NCI-H345 treated with DMSO at 0.1 percent for 48 hours (cell line): ENCODE measurements around the gene GCN1.

Source experiments
- DNase-seq: peaks from one replicate; lab custom pipeline; 2025; ENCODE audit not compliant: unreplicated experiment; lab: John Stamatoyannopoulos, UW

GCN1 gene

DNA sequence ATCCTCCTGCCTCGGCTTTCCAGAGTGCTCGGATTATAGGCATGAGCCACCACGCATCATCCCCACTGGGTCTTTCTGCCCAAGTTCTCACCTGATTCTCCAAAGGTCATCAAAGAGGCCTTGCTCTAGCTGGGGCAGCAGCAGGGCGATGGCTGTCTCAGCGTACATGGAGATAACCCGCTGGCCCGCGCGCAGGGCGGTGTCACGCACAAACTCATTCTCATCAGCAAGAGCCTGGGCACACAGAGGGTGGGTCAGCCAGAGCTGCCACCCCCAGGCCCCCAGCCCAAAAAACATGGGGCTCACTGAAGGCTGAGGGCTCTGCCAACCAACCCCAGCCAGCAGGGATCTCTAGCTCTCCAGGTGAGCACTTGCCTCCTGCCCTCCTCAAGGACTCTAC, 50.3 kb downstream of the GCN1 start:
- no peak for DNase-seq

DNA sequence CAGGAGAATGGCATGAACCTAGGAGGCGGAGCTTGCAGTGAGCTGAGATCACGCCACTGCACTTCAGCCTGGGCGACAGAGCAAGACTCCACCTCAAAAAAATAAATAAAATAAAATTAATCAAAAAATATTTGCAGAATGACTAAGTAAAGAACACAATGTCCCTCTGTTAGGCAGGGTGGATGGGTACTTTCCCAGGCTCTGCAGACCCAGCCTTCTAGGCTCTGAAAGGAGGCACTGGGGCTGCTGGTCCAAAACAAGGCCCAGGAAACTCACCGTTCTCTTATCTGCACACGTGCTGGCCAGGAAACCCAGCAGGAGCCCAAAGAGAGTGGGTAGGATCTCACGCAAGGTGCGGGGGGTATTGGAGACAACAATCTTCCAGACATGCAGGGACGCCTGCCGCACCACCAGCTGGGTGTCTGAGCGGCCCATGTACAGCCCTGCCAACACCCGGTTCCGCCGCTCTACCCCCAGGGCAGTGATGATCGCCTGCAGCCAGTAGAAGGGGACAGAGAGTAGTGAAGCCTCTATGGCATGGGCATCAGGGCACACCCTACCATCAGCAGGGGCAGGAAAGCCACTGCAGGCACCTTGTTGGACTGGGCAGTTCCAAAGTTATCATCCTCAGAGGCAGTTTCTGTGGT, 52.2 kb downstream of the GCN1 start:
- no peak for DNase-seq

DNA sequence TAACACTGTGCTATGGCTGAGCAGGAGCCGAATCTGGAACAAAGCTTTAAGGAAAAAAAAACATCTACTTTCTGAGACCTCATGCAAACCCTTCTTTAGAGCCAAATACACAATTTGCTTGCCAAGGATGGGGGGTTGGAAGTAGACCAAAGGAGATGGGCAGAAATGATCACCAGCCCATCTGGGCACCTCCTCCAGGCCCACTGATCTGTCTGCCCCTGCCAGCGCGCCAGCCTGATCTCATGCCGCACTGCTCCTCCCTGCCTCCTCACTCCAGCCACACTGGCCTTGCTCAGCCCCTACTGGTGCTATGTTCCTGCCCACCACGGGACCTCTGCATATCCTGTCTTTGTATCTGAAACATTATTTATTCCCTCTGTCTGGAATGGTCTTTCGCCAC, 53.2 kb downstream of the GCN1 start:
- no peak for DNase-seq

DNA sequence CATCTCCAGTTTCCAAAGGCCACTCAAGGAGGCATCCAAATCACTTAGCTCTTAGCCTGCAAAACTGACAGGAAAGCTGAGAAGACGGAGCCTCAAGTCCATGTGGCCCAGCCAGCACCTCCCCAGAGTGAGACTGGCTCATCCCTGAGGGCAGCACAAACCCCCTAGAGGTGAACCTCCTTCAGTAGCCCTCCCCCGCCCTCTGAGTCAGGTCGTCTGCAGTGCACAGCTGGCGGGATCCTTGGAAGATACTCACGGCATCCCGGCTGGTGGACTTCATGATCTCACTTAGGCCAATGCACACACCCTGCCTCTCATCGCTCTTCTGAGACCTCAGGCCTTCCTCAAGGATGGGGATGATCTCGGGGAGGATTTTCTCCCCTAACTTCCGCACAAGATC, 53.9 kb downstream of the GCN1 start:
- no peak for DNase-seq

DNA sequence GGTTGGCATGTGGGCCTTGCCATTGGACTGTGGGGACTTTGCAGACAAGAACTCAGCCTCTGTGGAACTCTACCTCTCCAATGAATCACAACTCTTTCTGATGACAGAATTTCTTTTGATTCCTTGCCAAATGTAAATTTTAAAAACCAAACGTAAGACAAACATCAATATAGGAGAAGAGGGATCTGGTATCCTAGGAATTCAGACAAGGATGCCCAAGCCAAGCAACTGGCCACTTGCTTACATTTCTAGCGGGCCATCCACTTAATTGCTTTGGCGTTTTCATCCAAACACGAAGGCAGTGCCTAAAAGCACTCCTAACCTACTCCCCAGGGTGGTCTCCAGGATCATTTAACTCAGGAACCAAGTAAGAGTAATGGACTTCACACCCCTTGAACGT, 54.6 kb downstream of the GCN1 start:
- DNase-seq: no peak

DNA sequence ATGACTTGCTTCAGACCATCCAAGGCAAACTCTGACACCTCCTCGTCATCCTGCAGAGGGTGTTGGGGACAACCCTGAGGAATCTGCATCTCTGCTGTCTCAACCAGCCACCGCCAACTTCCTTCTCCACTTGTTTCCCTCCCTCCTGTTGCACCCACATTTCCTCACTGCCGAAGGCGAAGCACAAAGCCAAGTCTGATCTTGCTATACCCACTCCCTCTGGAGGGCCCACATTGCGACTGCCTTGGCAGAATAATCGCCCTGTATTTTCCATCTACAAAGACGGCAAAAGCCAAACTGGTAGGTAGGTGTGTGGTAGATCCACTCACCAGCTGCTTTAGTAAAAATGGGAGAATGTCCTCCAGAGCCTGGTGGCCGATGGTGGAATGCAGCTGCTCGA, 56.1 kb downstream of the GCN1 start:
- no peak for DNase-seq

DNA sequence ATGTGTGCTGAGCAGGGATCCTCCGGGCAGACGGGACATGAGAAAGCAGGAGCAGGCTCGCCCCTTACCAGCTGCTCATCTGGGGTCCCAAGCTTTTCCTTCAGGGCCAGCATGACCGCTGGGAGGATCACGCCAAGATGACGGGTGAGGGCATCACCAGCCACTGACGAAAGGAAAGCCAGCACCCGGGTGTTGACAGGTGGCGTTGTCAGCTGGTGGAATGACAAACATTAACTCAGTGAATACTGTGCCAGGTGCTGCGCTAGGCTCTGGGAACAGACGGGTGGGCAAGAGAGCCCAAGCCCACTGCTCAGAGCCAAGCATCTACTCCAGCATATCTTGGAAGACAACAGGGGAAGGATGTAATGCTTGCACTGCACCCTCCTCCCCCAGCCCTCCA, 56.7 kb downstream of the GCN1 start:
- DNase-seq: no peak

DNA sequence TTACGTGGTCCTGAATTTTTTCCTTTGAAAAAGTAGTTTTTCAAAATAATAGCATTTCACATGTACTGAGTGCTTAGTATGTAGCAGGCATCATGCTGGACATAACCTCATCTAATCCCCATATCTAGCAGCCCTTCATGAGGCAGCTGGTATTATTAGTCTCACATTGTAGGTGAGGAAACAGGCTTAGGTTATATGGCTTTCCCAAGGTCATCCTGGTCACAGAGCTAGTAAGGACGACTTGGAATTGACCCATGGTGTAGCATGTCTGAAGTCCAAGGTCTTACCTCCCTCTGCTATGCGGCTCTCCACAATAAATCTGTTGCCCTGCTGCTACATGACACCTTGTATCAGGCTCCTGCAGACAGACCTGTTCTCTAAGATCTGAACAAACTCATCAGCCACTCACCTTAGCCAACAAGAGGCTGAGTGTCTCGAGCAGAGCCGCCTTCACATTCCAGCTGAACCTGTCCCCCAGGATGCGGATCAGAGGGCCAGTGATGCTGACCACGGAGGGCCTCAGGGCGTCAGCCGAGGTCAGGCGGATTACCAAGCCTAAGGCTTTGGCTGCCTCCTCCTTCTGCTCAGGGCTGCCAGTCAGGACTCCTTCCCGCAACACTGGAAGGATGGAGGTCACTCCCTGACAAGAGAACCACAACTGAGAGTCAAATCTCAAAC, 58.3 kb downstream of the GCN1 start:
- DNase-seq: no peak

DNA sequence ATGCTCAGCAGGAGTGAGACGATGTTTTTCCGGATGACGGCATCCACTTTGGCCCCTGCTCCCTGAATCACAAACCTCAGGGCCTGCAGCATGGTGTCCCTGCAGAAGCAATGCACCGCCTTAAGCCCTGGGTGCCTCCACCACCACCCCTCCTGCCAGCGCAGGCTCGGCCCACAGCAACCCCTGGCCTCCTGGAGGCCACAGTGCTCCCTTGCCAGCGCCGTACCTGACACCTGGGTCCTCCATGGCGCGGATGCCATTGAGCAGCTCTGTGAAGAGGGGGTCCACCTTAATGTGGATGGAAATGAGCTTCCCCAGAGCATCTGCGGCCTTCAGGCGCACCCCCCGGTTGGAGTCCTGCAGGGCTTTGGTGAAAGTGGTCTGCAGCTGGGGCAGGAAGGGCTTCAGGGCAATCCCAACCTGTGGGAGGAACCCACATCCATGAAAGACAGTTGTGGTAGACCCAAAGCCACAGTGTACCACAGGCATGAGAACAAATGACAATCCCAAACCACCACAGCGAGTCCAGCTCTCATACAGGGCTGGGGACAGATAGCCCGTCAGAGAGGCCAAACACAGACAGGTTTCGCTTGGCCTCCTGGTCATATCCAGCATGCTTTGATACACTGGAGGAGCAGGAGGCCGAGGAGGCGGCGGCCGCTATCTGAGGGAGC, 60.1 kb downstream of the GCN1 start:
- no peak for DNase-seq

DNA sequence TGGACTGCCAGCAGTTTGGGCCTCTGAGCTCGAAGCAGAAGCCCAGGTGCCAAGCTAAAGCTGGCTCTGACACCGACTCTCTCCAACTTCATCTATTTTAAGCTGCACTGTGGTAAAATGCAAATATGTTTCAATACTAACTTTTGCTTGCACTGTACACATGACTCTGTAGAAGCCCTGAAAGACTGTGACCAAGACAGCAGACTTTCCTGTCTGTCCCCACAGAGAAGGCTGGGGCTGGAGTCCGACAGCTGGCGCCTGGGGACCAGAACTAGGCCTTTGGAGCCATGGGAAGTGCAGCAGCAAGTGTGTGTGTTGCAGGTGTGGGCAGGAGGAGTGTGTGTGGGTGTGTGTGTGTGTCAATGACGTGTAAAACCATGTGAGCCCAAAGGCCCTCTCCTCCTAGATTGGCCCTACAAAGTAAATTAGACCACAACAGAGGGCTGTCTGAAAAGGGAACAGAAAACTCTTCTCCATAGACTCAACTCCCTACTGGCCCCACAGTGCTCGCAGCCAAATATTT, 61.6 kb downstream of the GCN1 start:
- DNase-seq: no peak

DNA sequence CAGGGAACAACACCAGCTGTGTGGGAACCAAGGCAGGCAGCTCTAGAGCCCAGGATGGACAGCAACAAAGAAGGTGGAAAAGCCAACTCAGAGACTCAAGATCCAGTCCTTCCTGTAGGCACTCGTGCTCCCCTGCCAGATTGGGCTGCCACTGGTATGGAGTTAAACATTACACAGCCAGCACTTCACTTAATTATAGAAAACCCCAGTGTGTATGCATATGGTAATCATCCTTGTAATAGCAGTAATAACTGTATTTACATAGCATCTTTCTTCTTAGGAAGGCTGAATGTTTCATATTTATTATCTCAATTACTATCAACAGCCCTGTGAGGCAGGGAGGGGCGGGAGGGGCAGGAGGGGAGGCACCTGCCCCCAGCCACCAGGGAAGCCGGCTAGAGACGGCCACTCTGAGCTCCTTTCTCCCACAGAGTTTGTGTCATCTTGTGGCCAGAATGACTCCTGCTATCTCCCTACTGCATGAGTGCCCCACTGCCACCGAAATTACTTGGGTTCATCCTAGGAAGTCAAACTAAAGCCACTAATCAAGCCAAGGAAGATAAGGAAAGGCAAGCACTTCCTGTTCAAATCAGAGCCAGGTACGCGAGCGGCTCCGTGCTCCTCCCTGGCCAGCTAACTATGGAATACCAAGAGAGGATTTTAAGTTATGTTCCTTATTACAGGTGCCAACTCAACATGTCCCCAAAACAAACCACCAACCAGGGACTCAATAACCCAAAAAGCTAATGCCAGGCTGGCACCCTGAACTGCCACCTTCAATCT, 62.3 kb downstream of the GCN1 start:
- DNase-seq: no peak

DNA sequence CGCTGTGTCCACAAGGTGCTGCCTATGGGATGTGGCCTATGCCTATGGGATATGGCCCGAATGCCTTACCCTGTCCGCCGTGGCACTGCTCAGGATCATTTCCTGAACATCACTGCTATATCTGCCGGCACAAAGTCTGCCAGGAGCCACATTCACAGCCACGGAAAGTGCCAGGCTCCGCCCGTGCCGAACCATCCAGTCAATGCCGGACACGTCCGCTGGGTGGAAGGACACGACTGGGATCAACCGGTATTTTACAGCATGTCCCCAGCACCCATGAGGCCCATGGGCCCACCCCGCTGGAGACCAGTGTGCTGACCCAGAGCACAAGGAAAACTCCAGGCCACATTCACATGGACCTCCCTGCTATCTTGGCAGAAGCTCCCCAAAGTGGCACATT, 63.4 kb downstream of the GCN1 start:
- DNase-seq: no peak

DNA sequence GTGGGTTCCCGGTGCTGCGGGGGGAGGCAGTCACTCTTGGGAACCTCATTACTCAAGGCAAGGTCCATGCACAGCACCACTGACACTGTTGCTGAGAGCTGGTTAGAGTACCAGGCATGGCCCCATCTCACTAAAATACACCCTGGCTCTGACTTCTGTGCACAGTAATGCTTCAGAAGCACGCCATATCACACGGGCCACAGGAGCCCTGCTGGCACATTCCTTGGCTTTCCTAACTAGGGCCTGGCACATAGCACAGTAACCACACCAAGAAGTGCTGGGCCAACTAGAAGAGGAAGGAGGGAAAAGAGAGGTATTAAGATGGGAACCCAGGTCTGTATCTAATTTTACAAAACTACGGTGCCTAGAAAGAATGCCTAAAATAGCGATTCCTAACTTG, 64.5 kb downstream of the GCN1 start:
- no peak for DNase-seq

DNA sequence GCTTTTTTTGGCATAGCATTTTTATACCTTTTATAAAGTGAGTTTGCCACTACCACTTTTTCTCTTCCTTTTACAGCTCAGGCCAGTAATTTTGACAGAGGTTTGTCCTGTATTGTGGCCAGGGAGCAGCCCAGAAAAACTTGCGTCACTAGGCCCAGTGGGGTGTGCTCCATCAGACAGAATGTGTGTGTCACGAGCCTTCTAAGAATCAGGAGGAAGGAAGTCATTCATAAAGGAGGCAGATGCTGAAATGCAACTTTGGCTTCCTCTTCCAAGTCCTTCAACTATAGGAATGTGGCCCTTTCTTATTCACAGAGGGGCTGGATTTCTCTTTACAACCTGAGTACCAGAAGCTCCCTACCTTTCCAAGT, 67.9 kb downstream of the GCN1 start:
- DNase-seq: no peak

DNA sequence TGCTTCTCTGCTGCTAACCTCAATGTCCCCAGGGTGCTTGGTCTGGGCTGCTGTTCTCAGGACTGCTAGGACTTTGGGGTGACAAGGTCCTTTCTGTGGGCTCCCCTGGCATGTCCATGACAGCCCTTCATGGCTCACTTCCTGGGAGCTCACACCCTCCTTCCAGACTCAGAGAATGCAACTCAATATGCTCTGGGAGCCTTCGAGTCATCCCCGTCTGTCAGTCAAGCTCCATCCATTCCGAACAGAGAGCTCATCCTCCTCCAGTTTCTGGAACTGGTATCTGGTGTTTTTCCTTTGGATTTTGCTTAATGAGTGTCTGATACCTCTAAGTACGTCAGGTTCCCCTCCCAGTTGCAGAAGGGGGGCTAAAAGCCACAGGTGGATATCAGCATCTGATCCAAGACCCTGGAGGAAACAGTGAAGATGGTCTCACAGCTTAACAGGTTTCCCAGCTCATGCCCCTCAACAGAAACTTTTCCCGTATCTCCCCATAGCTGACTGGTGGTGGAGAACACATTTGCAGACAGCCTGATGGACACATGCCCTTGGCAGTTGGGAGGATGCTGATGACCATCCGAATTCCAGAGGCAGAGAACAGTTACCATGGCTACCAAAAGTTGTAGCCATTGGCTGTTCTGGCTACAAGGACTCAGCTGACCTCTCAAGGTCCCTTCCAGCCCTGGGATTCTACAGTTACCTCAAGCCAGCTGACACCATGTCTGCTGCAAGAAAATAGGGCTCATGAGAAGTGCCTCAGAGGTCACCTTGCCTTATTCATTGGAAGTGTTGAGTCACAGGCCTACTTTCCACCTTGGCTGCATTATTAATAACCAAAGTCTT, 68.5 kb downstream of the GCN1 start:
- DNase-seq: no peak

DNA sequence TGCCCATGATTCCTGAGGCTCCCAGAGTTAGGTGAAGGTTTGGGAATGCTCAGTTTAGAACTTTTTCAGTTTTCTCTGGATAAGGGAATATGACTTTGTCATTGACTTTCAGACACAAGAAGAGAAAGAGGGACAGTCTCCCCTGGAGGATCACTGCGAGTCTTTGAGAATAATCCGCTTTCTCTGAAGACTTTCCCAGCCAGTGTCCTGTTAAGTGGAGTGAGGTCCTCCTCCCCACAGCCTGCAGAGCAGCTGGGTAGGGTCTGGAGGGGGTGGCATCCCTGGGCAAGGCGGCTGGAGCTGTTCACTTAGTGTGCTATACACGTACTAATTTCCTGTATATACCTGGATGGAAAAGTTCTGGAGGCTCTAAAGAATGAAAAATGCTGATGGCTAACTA, 69.5 kb downstream of the GCN1 start:
- DNase-seq: no peak

DNA sequence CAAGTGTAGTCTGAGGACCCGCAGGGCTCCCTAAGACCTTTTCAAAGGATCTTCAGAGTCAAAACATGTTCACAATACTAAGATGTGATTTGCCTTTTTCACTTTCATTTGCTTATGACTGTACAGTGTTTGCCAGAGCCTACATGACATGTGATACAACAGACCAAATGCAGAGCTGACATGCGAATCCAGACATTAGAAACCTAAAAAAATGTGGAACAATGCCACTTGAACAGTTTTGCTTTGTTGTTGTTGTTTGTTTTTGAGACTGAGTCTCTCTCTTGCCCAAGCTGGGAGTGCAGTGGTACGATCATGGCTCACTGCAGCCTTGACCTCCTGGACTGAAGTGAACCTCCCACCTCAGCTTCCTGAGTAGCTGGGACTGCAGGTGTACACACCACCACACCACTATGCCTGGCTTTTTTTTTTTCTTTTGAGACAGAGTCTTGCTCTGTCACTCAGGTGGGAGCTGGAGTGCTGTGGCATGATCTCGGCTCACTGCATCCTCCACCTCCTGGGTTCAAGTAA, 72.7 kb downstream of the GCN1 start:
- DNase-seq: no peak

DNA sequence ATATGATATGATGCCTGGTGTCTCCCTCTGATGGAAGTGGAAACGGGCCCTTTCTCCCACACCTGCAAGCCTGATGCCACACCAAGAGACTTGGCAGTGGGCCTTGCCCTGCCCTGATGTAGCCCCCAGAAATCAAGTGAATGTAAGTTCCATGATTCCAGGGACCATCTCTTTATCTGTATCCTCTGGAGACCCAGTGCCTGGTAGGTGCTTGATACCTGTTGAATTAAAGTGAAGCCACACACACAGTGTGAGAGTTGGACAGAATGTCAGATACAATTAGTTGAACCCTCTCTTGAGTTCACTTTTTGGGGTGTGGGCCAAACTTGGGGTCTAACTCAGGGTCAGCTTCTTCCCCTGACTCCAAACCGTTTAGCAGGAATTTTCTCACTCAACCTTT, 73.2 kb downstream of the GCN1 start:
- DNase-seq: no peak

DNA sequence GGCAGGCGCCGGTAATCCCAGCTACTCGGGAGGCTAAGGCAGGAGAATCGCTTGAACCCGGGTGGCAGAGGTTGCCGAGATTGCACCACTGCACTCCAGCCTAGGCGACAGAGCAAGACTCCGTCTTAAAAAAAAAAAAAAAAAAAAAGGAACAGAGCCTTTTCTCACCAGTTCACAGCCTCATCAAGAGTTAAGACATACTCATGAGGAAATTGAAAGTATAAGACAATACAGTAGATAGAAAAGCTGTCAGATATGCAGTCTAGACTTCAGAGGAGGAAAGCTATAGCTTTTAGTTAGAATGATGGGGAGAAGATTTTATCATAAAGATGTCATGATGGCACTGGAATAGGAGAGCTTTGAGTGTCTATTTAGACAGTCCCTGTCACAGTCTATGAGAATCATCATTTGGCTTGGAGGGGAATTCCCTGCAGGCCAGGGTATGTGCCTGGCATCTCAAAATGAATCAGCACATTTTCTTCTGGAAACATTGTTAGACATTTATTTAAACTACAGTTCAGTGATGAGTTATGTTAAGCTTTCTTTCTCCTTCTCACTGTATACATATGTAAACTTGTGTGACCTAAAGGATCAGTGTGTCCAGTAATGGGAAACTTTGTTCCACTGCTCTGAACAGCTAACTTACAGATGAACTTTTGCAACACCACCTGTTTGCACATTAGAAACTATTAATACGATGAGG, 75.1 kb downstream of the GCN1 start:
- DNase-seq: no peak
